ENCODE measurements around the gene CTXN1. TPM values are rescaled to one million over a fixed set of nuclear protein-coding genes. Genes with fewer than 3 reads are reported as not detected.
"Not testable (repeated sequence)": the region's sequence is repeated elsewhere in the genome, so short reads cannot be mapped to it uniquely, and the experiment has no call there.

CTXN1 gene
- polyA plus RNA-seq, 4 donors = 0.77 to 1.1 TPM; not detected in 2

DNA sequence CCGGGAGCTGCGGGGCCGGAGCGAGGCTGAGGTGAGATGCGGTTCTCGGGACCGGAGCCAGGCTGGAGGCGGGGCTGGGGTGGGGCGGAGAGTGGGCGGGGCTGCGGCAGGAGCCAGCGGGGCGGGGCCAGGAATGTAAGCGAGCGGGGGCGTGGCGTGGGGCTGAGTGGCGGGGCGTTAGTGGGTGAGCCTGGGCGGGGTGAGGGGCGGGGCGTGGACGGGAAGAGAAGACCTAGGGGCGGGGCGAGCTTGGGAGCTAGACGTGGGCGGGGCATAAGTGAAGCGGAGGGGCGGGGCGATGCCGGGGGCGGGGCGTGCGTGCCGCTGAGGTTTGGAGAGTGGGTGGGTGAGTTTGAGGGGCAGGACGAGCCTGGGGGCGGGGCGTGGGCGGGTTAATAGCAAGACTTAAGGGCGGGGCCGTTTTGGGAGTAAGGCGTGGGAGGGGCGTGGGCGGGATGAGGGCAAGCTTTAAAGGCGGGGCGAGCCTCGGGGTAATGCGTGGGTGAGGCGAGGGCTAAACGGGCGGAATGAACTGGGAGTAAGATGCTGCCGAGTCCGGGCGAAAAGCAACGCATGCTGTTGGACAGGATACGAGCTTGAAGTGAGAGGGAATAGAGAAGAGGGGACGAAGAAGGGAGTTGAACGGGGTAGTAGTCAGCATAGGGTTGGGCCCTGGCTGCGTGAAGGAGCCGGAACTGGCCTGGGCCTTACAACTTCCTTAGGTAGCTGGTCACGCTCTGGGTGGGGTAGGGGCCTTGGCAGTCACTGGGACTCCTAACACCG is 5.2 kb downstream of the CTXN1 start:
- WGBS, 3 donors = 0 to 2% (median 1%) methylated on average over 32 to 62 of the region's 62 CpGs
- H3K27me3 ChIP-seq (ENCODE audit: control insufficient read depth in 3 of 3, insufficient read depth in 3 of 3, low read length in 3 of 3) = peaks cover 0 to 36% (median 16%) of the 10 kb centered on the region in 3 donors
- peak; percentile 96 to 98 for DNase-seq
- no peak for FAIRE-seq
- peaks cover 4 to 26% (median 8%) of the 10 kb centered on the region in 3 donors for H3K36me3 ChIP-seq (ENCODE audit: control insufficient read depth in 3 of 3, insufficient read depth in 2 of 3, low read depth in 1 of 3, low read length in 3 of 3)
- H3K9me3 ChIP-seq (ENCODE audit: control insufficient read depth in 2 of 2, insufficient read depth in 1 of 2, low read depth in 1 of 2, low read length in 1 of 2) = no peaks in the 10 kb centered on the region
- H3K4me1 ChIP-seq (ENCODE audit: control insufficient read depth in 3 of 3, insufficient read depth in 2 of 3, low read depth in 1 of 3, low read length in 2 of 3) = peaks cover 2 to 46% (median 8%) of the 10 kb centered on the region in 3 donors
- H3K27ac ChIP-seq (ENCODE audit: low read depth in 1 of 3, low read length in 2 of 3) = peak overlapping the region; percentile 78 to 96 (median 93)
- peak overlapping the region; percentile 51 to 77 (median 67) for H3K4me3 ChIP-seq (ENCODE audit: low read depth in 1 of 3, low read length in 3 of 3)

DNA sequence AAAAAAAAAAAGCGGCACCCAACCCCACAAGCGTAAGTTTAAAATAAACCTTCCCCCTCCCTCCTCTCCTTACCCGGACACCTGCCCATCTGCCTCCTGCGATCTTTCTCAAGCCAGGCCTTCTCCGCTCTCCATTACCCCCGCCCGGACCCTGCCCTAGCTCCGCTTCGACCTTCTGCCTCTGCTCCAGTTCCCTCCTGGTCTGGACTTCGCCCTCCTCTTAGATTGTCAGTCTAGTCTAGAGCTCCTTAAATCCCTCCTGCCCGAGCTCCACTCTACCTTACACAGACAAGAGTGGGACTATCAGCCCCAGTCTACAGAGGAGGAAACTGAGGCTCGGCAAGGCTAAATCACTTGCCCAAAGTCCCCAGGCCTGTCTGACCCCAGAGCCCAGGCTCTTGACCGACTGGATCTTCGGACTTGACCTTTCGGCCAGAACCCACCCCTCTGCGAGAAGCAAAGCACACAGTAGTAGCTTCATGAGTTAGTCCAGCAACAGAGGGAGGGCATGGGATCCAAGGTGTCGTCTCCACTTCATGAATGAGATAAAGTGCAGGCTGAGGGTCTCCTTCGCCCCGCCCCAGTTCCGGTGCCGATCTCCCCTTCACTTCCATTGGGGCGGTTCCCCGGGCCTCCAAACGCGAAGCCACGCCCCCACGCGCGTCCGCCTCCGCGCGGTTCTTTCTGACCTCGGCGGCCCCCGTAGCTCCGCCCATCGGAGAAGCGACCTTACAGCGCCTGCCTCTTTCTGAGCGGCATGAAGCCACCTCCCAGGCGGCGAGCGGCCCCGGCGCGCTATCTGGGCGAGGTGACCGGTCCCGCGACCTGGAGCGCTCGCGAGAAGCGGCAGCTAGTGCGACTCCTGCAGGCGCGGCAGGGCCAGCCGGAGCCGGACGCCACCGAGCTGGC is 6.1 kb downstream of the CTXN1 start, which contains the start of gene SNAPC2:
TSS of gene SNAPC2 (plus strand) at position 729 of the 909 bp plus-strand sequence. CDS start at position 758, 29 bp downstream.
- WGBS, 3 donors = 2 to 6% (median 5%) methylated on average over 52 to 62 of the region's 62 CpGs
- peaks cover 2 to 50% (median 8%) of the 10 kb centered on the region in 3 donors for H3K4me1 ChIP-seq (ENCODE audit: control insufficient read depth in 3 of 3, insufficient read depth in 2 of 3, low read depth in 1 of 3, low read length in 2 of 3)
- no peak for FAIRE-seq
- peak; percentile 93 to 99 for DNase-seq
- peak within 1 kb of the TSS; percentile 51 to 77 (median 67) for H3K4me3 ChIP-seq (ENCODE audit: low read depth in 1 of 3, low read length in 3 of 3)
- H3K9me3 ChIP-seq (ENCODE audit: control insufficient read depth in 2 of 2, insufficient read depth in 1 of 2, low read depth in 1 of 2, low read length in 1 of 2) = no peaks in the 10 kb centered on the region
- peaks cover 0 to 44% (median 20%) of the 10 kb centered on the region in 3 donors for H3K27me3 ChIP-seq (ENCODE audit: control insufficient read depth in 3 of 3, insufficient read depth in 3 of 3, low read length in 3 of 3)
- peaks cover 4 to 26% (median 8%) of the 10 kb centered on the region in 3 donors for H3K36me3 ChIP-seq (ENCODE audit: control insufficient read depth in 3 of 3, insufficient read depth in 2 of 3, low read depth in 1 of 3, low read length in 3 of 3)
- H3K27ac ChIP-seq (ENCODE audit: low read depth in 1 of 3, low read length in 2 of 3) = peak within 1 kb of the TSS; percentile 78 to 96 (median 93)

DNA sequence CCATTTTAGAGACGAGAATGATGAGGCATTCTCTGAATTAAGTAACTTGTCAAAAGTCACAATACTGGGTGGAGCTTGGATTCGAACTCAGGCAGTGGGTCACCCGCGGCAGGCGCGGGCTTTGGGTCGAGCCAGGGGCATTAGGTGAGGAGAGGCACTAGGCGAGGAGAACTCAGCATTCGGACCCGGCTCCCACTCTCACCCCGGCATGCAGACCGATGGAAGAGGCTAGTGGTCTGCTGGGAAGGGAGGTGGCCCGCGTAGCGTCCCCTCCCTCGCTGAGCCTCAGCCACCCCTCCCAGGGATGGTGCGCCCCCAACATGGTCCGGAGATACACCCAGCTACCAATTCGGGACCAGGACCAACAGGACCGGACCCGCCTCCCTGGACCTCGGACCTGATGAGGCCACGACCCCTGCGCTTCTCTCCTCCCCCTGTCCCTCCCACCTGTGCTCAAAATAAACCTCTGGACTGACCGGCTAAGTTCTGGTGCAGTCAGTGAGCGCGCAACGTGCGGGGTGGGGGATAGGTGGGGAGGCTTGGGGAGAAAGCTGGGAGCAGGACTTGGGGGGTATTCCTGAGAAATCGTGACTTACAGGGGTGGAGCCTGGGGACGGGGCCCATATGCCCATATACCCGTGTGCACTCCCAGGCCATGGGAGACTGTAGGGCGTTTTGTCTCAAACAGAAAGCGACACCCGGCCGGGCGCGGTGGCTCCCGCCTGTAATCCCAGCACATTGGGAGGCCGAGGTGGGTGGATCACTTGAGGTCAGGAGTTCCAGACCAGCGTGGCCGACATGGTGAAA is 7.1 kb downstream of the CTXN1 start:
- Histone ChIP-seq H3K4me1 (ENCODE audit: control insufficient read depth in 3 of 3, insufficient read depth in 2 of 3, low read depth in 1 of 3, low read length in 2 of 3) (peaks cover 2 to 48% (median 8%) of the 10 kb centered on the region in 3 donors), H3K27ac (ENCODE audit: low read depth in 1 of 3, low read length in 2 of 3) (peak overlapping the region in 2 of 3 donors; percentile 93 to 96), H3K9me3 (ENCODE audit: control insufficient read depth in 2 of 2, insufficient read depth in 1 of 2, low read depth in 1 of 2, low read length in 1 of 2) (no peaks in the 10 kb centered on the region), H3K27me3 (ENCODE audit: control insufficient read depth in 3 of 3, insufficient read depth in 3 of 3, low read length in 3 of 3) (peaks cover 0 to 50% (median 20%) of the 10 kb centered on the region in 3 donors), H3K4me3 (ENCODE audit: low read depth in 1 of 3, low read length in 3 of 3) (peak overlapping the region in 2 of 3 donors; percentile 67 to 77), H3K36me3 (ENCODE audit: control insufficient read depth in 3 of 3, insufficient read depth in 2 of 3, low read depth in 1 of 3, low read length in 3 of 3) (peaks cover 4 to 24% (median 8%) of the 10 kb centered on the region in 3 donors)
- DNase-seq = peak; percentile 55 to 62
- FAIRE-seq = no peak
- WGBS, 3 donors = 25 to 36% (median 34%) methylated on average over 41 to 42 of the region's 42 CpGs

DNA sequence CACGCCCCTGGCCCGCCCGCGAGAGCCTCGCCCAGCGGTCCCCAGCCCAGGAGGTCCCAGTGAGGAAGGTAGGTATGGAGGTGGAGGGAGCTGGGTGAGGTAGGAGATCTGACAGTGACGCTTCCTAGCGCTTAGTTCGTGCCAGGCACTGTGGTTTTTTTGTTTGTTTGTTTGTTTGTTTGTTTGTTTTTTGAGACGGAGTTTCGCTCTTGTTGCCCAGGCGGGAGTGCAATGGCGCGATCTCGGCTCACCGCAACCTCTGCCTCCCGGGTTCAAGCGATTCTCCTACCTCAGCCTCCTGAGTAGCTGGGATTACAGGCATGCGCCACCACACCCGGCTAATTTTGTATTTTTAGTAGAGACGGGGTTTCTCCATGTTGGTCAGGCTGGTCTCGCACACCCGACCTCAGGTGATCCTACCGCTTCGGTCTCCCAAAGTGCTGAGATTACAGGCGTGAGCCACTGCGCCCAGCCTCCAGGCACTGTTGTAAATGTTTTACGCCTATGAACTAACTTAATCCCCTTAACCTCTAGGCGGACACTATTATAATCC is 7.8 kb downstream of the CTXN1 start:
- peak overlapping the region in 1 of 3 donors; percentile 93 for H3K27ac ChIP-seq (ENCODE audit: low read depth in 1 of 3, low read length in 2 of 3)
- peaks cover 2 to 48% (median 8%) of the 10 kb centered on the region in 3 donors for H3K4me1 ChIP-seq (ENCODE audit: control insufficient read depth in 3 of 3, insufficient read depth in 2 of 3, low read depth in 1 of 3, low read length in 2 of 3)
- peaks cover 0 to 50% (median 20%) of the 10 kb centered on the region in 3 donors for H3K27me3 ChIP-seq (ENCODE audit: control insufficient read depth in 3 of 3, insufficient read depth in 3 of 3, low read length in 3 of 3)
- 9 to 23% (median 14%) methylated on average over 23 to 29 of the region's 29 CpGs for WGBS, 3 donors
- H3K4me3 ChIP-seq (ENCODE audit: low read depth in 1 of 3, low read length in 3 of 3) = peak overlapping the region in 2 of 3 donors; percentile 67 to 77
- FAIRE-seq; H3K9me3 ChIP-seq (ENCODE audit: control insufficient read depth in 2 of 2, insufficient read depth in 1 of 2, low read depth in 1 of 2, low read length in 1 of 2); DNase-seq: not testable (repeated sequence)
- peaks cover 4 to 22% (median 8%) of the 10 kb centered on the region in 3 donors for H3K36me3 ChIP-seq (ENCODE audit: control insufficient read depth in 3 of 3, insufficient read depth in 2 of 3, low read depth in 1 of 3, low read length in 3 of 3)

DNA sequence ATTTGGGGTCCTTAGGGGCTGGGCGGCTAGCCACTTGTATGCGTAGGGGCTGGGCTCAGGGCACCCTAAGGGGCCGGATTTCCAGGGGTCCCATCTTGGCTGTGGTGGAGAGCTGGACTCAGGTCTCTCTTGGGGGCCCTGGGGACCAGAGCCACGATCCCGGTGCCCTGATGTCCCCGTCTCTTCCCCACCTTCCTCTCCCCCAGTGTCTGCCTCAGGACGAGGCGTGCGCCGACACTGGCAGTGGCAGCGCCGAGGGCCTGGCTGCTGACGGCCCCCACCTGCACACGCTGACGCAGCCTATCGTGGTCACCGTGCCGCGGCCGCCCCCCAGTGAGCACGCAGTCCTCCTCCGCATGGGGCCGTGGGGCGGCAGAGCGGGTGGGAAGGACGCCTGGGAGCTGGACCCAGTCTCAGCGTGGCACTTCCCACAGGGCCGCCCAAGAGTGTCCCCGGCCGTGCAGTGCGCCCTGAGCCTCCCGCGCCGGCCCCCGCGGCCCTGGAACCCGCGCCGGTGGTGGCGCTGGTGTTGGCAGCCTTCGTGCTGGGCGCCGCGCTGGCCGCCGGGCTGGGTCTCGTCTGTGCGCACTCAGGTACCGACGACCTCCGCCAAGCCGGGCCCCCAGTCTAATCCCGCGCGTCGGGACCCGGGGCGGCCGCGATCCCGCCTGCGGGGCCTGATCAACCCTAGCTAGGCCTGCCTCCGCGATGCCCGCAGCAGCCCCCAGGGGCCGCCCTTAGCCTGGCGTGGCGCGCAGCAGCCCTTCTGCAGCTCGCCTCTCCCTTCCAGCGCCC is 8.5 kb downstream of the CTXN1 start:
- FAIRE-seq = no peak
- 1 to 2% (median 1%) methylated on average over 45 to 71 of the region's 71 CpGs for WGBS, 3 donors
- DNase-seq = peak; percentile 50 to 77
- Histone ChIP-seq H3K36me3 (ENCODE audit: control insufficient read depth in 3 of 3, insufficient read depth in 2 of 3, low read depth in 1 of 3, low read length in 3 of 3) (peaks cover 2 to 22% (median 5%) of the 10 kb centered on the region in 3 donors), H3K27ac (ENCODE audit: low read depth in 1 of 3, low read length in 2 of 3) (no peak overlapping the region), H3K9me3 (ENCODE audit: control insufficient read depth in 2 of 2, insufficient read depth in 1 of 2, low read depth in 1 of 2, low read length in 1 of 2) (no peaks in the 10 kb centered on the region), H3K4me3 (ENCODE audit: low read depth in 1 of 3, low read length in 3 of 3) (peak overlapping the region in 2 of 3 donors; percentile 10 to 77), H3K27me3 (ENCODE audit: control insufficient read depth in 3 of 3, insufficient read depth in 3 of 3, low read length in 3 of 3) (peaks cover 0 to 50% (median 20%) of the 10 kb centered on the region in 3 donors), H3K4me1 (ENCODE audit: control insufficient read depth in 3 of 3, insufficient read depth in 2 of 3, low read depth in 1 of 3, low read length in 2 of 3) (peaks cover 2 to 48% (median 8%) of the 10 kb centered on the region in 3 donors)

DNA sequence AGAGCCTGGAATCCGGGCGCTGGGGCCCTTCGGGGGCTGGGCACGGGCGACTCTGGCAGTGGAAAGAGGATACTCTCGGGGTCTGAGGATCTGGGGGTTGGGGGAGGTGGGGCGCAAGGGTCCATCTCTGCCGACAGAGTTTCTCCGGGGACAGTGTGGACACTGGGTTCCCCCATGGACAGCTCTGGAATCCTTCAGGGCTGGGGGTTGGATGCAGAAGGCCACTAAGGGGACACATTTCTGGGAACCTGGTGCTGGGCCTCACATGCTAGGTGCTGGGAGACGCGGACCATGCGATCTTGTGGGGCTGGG is 9.0 kb downstream of the CTXN1 start:
- Histone ChIP-seq H3K36me3 (ENCODE audit: control insufficient read depth in 3 of 3, insufficient read depth in 2 of 3, low read depth in 1 of 3, low read length in 3 of 3) (peaks cover 2 to 21% (median 2%) of the 10 kb centered on the region in 3 donors), H3K27ac (ENCODE audit: low read depth in 1 of 3, low read length in 2 of 3) (no peak overlapping the region), H3K27me3 (ENCODE audit: control insufficient read depth in 3 of 3, insufficient read depth in 3 of 3, low read length in 3 of 3) (peaks cover 0 to 50% (median 20%) of the 10 kb centered on the region in 3 donors), H3K4me3 (ENCODE audit: low read depth in 1 of 3, low read length in 3 of 3) (peak overlapping the region in 2 of 3 donors; percentile 5 to 77), H3K9me3 (ENCODE audit: control insufficient read depth in 2 of 2, insufficient read depth in 1 of 2, low read depth in 1 of 2, low read length in 1 of 2) (no peaks in the 10 kb centered on the region), H3K4me1 (ENCODE audit: control insufficient read depth in 3 of 3, insufficient read depth in 2 of 3, low read depth in 1 of 3, low read length in 2 of 3) (peaks cover 2 to 48% (median 8%) of the 10 kb centered on the region in 3 donors)
- no peak for FAIRE-seq
- 4 to 6% (median 6%) methylated on average over 12 of the region's 12 CpGs for WGBS, 3 donors
- DNase-seq = peak in 1 of 2 donors; percentile 43

Data from small intestine (tissue), 7 donors.